KMS-11 (cell line): ENCODE measurements around the gene MYO1E.

Source experiments
- H2AFZ ChIP-seq: fragments of 200-600 bp; sonication (generic); 2 replicates; pipeline ENCODE4 v1.6.1; 2016; ENCODE audit warnings: antibody characterized with exemption, mixed run types, low read depth
- H3K27ac ChIP-seq: fragments of 200-600 bp; sonication (generic); 2 replicates; pipeline ENCODE4 v1.6.1; 2016; ENCODE audit warnings: mild to moderate bottlenecking, mixed run types
- H3K27me3 ChIP-seq: fragments of 200-600 bp; sonication (generic); 2 replicates; pipeline ENCODE4 v1.6.1; 2017; ENCODE audit warnings: mild to moderate bottlenecking, low read depth, mixed run types, moderate library complexity; ENCODE audit not compliant: insufficient read depth
- H3K36me3 ChIP-seq: fragments of 200-600 bp; sonication (generic); 2 replicates; pipeline ENCODE4 v1.6.1; 2017; ENCODE audit warnings: mild to moderate bottlenecking, mixed run types; ENCODE audit not compliant: insufficient read depth
- H3K4me1 ChIP-seq: fragments of 200-600 bp; sonication (generic); 2 replicates; pipeline ENCODE4 v1.6.1; 2016; ENCODE audit warnings: mild to moderate bottlenecking, low read depth, mixed run types; ENCODE audit not compliant: poor library complexity, severe bottlenecking
- H3K4me2 ChIP-seq: fragments of 200-600 bp; sonication (generic); 2 replicates; pipeline ENCODE4 v1.7.0; 2016; ENCODE audit warnings: mild to moderate bottlenecking, mixed run types
- H3K4me3 ChIP-seq: fragments of 200-600 bp; sonication (generic); IDR thresholded peaks from 2 replicates; pipeline ENCODE4 v1.6.1; 2017; ENCODE audit warnings: low read depth, low read length, mixed read lengths; ENCODE audit not compliant: insufficient read depth
- H3K79me2 ChIP-seq: fragments of 200-600 bp; sonication (generic); 2 replicates; pipeline ENCODE4 v1.6.1; 2016; ENCODE audit warnings: low read depth, mixed run types; ENCODE audit not compliant: insufficient read depth
- H3K9ac ChIP-seq: fragments of 200-600 bp; sonication (generic); 2 replicates; pipeline ENCODE4 v1.6.1; 2016; ENCODE audit warnings: mild to moderate bottlenecking, mixed run types
- H4K20me1 ChIP-seq: fragments of 200-600 bp; sonication (generic); 2 replicates; pipeline ENCODE4 v1.6.1; 2016; ENCODE audit warnings: mild to moderate bottlenecking, mixed run types; ENCODE audit not compliant: insufficient read depth
- CTCF ChIP-seq: fragments of 200-600 bp; sonication (generic); conservative IDR thresholded peaks from 2 replicates; pipeline ENCODE4 v1.6.1; 2017; ENCODE audit warnings: low read depth, mild to moderate bottlenecking, antibody characterized with exemption, low read length, moderate library complexity, mixed read lengths

Gene MYO1E

GRCh38 chr15:59317211-59317610 lies 55.5 kb downstream of the MYO1E start:
- Histone ChIP-seq H3K27ac (no peak overlapping the region), H3K79me2 (no peaks in the 10 kb centered on the region), H3K27me3 (no peaks in the 10 kb centered on the region), H2AFZ (no peak overlapping the region), H3K9ac (no peak overlapping the region), H3K4me1 (peaks cover 49% of the 10 kb centered on the region), H4K20me1 (no peaks in the 10 kb centered on the region), H3K4me3 (no peak overlapping the region), H3K36me3 (no peaks in the 10 kb centered on the region), H3K4me2 (no peak overlapping the region)
- TF ChIP-seq CTCF = no peak

GRCh38 chr15:59315914-59316451 lies 56.7 kb downstream of the MYO1E start:
- Histone ChIP-seq H3K4me2 (peak overlapping the region; percentile 16; the same call in 1 of the 2 replicates), H3K36me3 (no peaks in the 10 kb centered on the region), H3K4me3 (no peak overlapping the region)

GRCh38 chr15:59313641-59314332 lies 58.9 kb downstream of the MYO1E start:
- Histone ChIP-seq H3K4me2 (peak overlapping the region; percentile 55), H3K79me2 (no peaks in the 10 kb centered on the region)

More at GRCh38 chr15:59315914-59316451, 56.7 kb downstream of the MYO1E start:
- no peaks in the 10 kb centered on the region for H3K79me2 ChIP-seq
- no peak overlapping the region for H3K9ac ChIP-seq
- no peak overlapping the region for H2AFZ ChIP-seq
- no peaks in the 10 kb centered on the region for H3K27me3 ChIP-seq
- H4K20me1 ChIP-seq = no peaks in the 10 kb centered on the region
- TF ChIP-seq CTCF = no peak
- peaks cover 41% of the 10 kb centered on the region for H3K4me1 ChIP-seq
- H3K27ac ChIP-seq = no peak overlapping the region

GRCh38 chr15:59312205-59312604 lies 60.5 kb downstream of the MYO1E start:
- no peak overlapping the region for H3K4me3 ChIP-seq
- no peak overlapping the region for H3K27ac ChIP-seq
- TF ChIP-seq CTCF = no peak
- H3K27me3 ChIP-seq = no peaks in the 10 kb centered on the region
- H3K4me1 ChIP-seq = peaks cover 41% of the 10 kb centered on the region
- H3K4me2 ChIP-seq = no peak overlapping the region
- 0 out of 2 replicates have a peak overlapping the region, but pooled peaks have one; percentile 2 for H2AFZ ChIP-seq
- H4K20me1 ChIP-seq = no peaks in the 10 kb centered on the region
- H3K36me3 ChIP-seq = no peaks in the 10 kb centered on the region
- H3K9ac ChIP-seq = no peak overlapping the region
- H3K79me2 ChIP-seq = no peaks in the 10 kb centered on the region

More at GRCh38 chr15:59313641-59314332, 58.9 kb downstream of the MYO1E start:
- no peak for TF ChIP-seq CTCF
- no peak overlapping the region; the same call in 1 of the 2 replicates for H3K9ac ChIP-seq
- H3K36me3 ChIP-seq = no peaks in the 10 kb centered on the region
- H4K20me1 ChIP-seq = no peaks in the 10 kb centered on the region
- peak overlapping the region; percentile 35; the same call in 1 of the 2 replicates for H2AFZ ChIP-seq
- H3K27me3 ChIP-seq = no peaks in the 10 kb centered on the region
- peaks cover 41% of the 10 kb centered on the region for H3K4me1 ChIP-seq
- H3K4me3 ChIP-seq = no peak overlapping the region
- H3K27ac ChIP-seq = peak overlapping the region; percentile 12; the same call in 1 of the 2 replicates
